A549 (cell line): ENCODE results near the gene HSD17B2. TPM values are rescaled to one million over a fixed set of nuclear protein-coding genes. Genes with fewer than 3 reads are reported as not detected.

ENCODE experiments used
- ATAC-seq, 2 experiments: fragments of 200-7000 bp in 1 of 2; fragments of >200 bp in 1 of 2; cut with Nextera tagmentation in 1 of 2; cut with Tn5 transposase in 1 of 2; 3 replicates each; pipeline versions ENCODE4 v1.8.0 to v1.9.1; 2018 to 2020; ENCODE audit warnings: mild to moderate bottlenecking in 1 of 2, moderate library complexity in 1 of 2
- CTCF ChIA-PET: fragments of 300-600 bp; sonication (Branson Sonifier 250); formaldehyde crosslinking; extraction: SDS; loops from one replicate; lab custom pipeline; 2021; ENCODE audit warnings: antibody characterized with exemption, inconsistent platforms; lab: Yijun Ruan, JAX
- POLR2A ChIA-PET: fragments of 350-600 bp; formaldehyde crosslinking; extraction: SDS; loops from one replicate; lab custom pipeline; 2021; ENCODE audit warnings: antibody characterized with exemption, inconsistent platforms; lab: Yijun Ruan, JAX
- DNase-seq, 2 experiments: peaks; one replicate each; pipeline versions ENCODE4 v3.0.0 to v3.0.0-alpha.2; 2011 to 2016; ENCODE audit warnings: low read depth in 1 of 2, low spot score in 1 of 2
- FAIRE-seq: peaks from 2 replicates; lab custom pipeline; 2011; peaks lifted over from hg19 to GRCh38; lab: Jason Lieb, UNC
- H3K27ac ChIP-seq, 2 experiments: fragments of >200 bp; sonication (Bioruptor Twin); formaldehyde crosslinking; 3 replicates each; pipeline ENCODE4 v1.5.1; 2016 to 2017
- H3K4me1 ChIP-seq: fragments of >200 bp; sonication (Bioruptor Twin); formaldehyde crosslinking; 3 replicates; pipeline ENCODE4 v1.6.1; 2016
- H3K4me2 ChIP-seq: fragments of >200 bp; sonication (Bioruptor Twin); formaldehyde crosslinking; 3 replicates; pipeline ENCODE4 v1.6.1; 2016
- H3K4me3 ChIP-seq: fragments of >200 bp; sonication (Bioruptor Twin); formaldehyde crosslinking; 3 replicates; pipeline ENCODE4 v1.5.1; 2016
- H3K9me3 ChIP-seq: fragments of >200 bp; sonication (Bioruptor Twin); formaldehyde crosslinking; 3 replicates; pipeline ENCODE4 v1.6.1; 2016
- ATOH8 ChIP-seq: fragments of 250-450 bp; sonication (Bioruptor Pico); IDR thresholded peaks from 2 replicates; pipeline ENCODE4 v1.5.0; 2020; ENCODE audit warnings: low read depth, mild to moderate bottlenecking, moderate library complexity
- BCL3 ChIP-seq: fragments of >200 bp; sonication (Bioruptor Twin); formaldehyde crosslinking; IDR thresholded peaks from 3 replicates; pipeline ENCODE4 v1.6.1; 2016
- BHLHE40 ChIP-seq: IDR thresholded peaks from 2 replicates; pipeline ENCODE4 v1.6.1; 2012; ENCODE audit warnings: low read depth, low read length, inconsistent platforms
- CTCF ChIP-seq: fragments of >200 bp; sonication (Bioruptor Twin); formaldehyde crosslinking; IDR thresholded peaks from 3 replicates; pipeline ENCODE4 v1.5.1; 2016
- E2F6 ChIP-seq: IDR thresholded peaks from 2 replicates; pipeline ENCODE4 v1.6.1; 2012; ENCODE audit warnings: low read depth, borderline replicate concordance
- HES2 ChIP-seq: fragments of >200 bp; sonication (Bioruptor Twin); formaldehyde crosslinking; IDR thresholded peaks from 2 replicates; pipeline ENCODE4 v1.6.1; 2016
- HOXA7 ChIP-seq: fragments of 250-450 bp; sonication (Bioruptor Pico); IDR thresholded peaks from 2 replicates; pipeline ENCODE4 v1.5.0; 2020; ENCODE audit warnings: mild to moderate bottlenecking, moderate library complexity
- JUN ChIP-seq, 2 experiments: fragments of >200 bp; sonication (Bioruptor Twin); formaldehyde crosslinking; IDR thresholded peaks; 2 replicates in 1 of 2; 3 replicates in 1 of 2; pipeline ENCODE4 v1.6.1; 2016 to 2017
- MAZ ChIP-seq: fragments of 150-350 bp; IDR thresholded peaks from 2 replicates; pipeline ENCODE4 v1.6.1; 2014; ENCODE audit warnings: antibody characterized with exemption, low read depth, low read length, borderline replicate concordance
- NFE2L2 ChIP-seq: fragments of 150-350 bp; conservative IDR thresholded peaks from 2 replicates; pipeline ENCODE4 v1.6.1; 2014; ENCODE audit warnings: low read length
- RAD21 ChIP-seq, 2 experiments: fragments of >200 bp in 1 of 2; sonication (Bioruptor Twin) in 1 of 2; formaldehyde crosslinking in 1 of 2; IDR thresholded peaks in 1 of 2; conservative IDR thresholded peaks in 1 of 2; 2 replicates in 1 of 2; 3 replicates in 1 of 2; pipeline ENCODE4 v1.6.1; 2012 to 2018; ENCODE audit warnings: inconsistent platforms in 1 of 2
- REST ChIP-seq: fragments of 200-600 bp; sonication (generic); IDR thresholded peaks from 2 replicates; pipeline ENCODE4 v1.6.1; 2016; ENCODE audit warnings: antibody characterized with exemption, mild to moderate bottlenecking, moderate library complexity
- TP53 ChIP-seq: fragments of 250-450 bp; sonication (Bioruptor Pico); IDR thresholded peaks from 2 replicates; pipeline ENCODE4 v1.5.0; 2021; ENCODE audit warnings: mild to moderate bottlenecking, moderate library complexity
- USF2 ChIP-seq: fragments of 450-650 bp; IDR thresholded peaks from 2 replicates; pipeline ENCODE4 v1.6.1; 2014; ENCODE audit warnings: antibody characterized with exemption
- ZNF302 ChIP-seq: fragments of 250-450 bp; sonication (Bioruptor Pico); IDR thresholded peaks from 2 replicates; pipeline ENCODE4 v1.9.0; 2021; ENCODE audit warnings: inconsistent platforms, mild to moderate bottlenecking, moderate library complexity
- WGBS: methylation state at CpG from one replicate; pipeline ENCODE4 v1.1.6; 2017; ENCODE audit errors: missing lambda C conversion rate; 5-methylcytosine and 5-hydroxymethylcytosine counted together
- polyA minus RNA-seq: library from RNA; depleted of rRNA, polyadenylated mRNA; stranded (reverse); fragments of >200 nt; gene quantifications from 2 replicates; pipeline ENCODE4 v1.2.3, GENCODE V29; 2011; rRNA and poly(A)+ RNA removed
- polyA plus RNA-seq, 4 experiments: library from polyadenylated mRNA; depleted of rRNA in 3 of 4; stranded (reverse); fragments of >200 nt; fragmentation: RNase III in 1 of 4; extraction: RNeasy Plus Mini Kit Qiagen cat#74134 plus additional on column Dnase treatment in 1 of 4; gene quantifications; 2 replicates in 3 of 4; 3 replicates in 1 of 4; pipeline ENCODE4 v1.2.3, GENCODE V29; 2011 to 2017

HSD17B2 gene
- polyA plus RNA-seq (2011; rRNA removed): 0.03 TPM in 1 of 2 replicates, not detected in the other
- not detected in 2 replicates for polyA plus RNA-seq (2012; cell fraction: cytosol; rRNA removed)
- polyA plus RNA-seq (2012; cell fraction: nucleus; rRNA removed): not detected in 2 replicates
- polyA plus RNA-seq (2017; fragmentation: RNase III; extraction: RNeasy Plus Mini Kit Qiagen cat#74134 plus additional on column Dnase treatment): not detected in 3 replicates
- not detected in 2 replicates for polyA minus RNA-seq

- Histone ChIP-seq H3K9me3 (no peaks in the 10 kb centered on the region), H3K4me3 (0 out of 3 replicates have a peak within 1 kb of the TSS, but pooled peaks have one; percentile 9), H3K4me2 (peak within 1 kb of the TSS; percentile 63), H3K27ac (no peak within 1 kb of the TSS), H3K4me1 (peaks cover 11% of the 10 kb centered on the region)
- ChIA-PET CTCF (interaction anchor here (1.4 kb wide), 1 partner anchor 38 kb away, joined by 4 read pairs; no protein-coding TSS in a partner anchor), POLR2A (no interaction called here)
- peak; percentile 21 to 24 for DNase-seq
- 27% methylated on average over 6 of the region's 6 CpGs for WGBS
- TF ChIP-seq USF2 (no peak), BHLHE40 (no peak), BCL3 (no peak), HOXA7 (CRISPR knock-in tag) (no peak), ATOH8 (no peak), REST (no peak), MAZ (no peak), JUN (IDR thresholded peaks at IDR 0.05) (no peak), ZNF302 (CRISPR knock-in tag) (no peak), E2F6 (no peak), NFE2L2 (no peak), HES2 (no peak), CTCF (no peak), RAD21 (conservative IDR thresholded peaks at IDR 0.05 in 1 of 2, IDR thresholded peaks at IDR 0.05 in 1 of 2) (no peak), TP53 (CRISPR knock-in tag) (no peak)
- no peak for FAIRE-seq
- peak; percentile 52 to 55; a peak in 4 of 6 replicates for ATAC-seq
Observed at GRCh38 chr16:82034981-82035612, at the start of gene HSD17B2. Gene HSD17B2 (plus strand): TSS chr16:82035253. CDS start chr16:82035425, 172 bp downstream.
